IMR-90 (cell line): ENCODE data around the gene FOXP1. TPM values are rescaled to one million over a fixed set of nuclear protein-coding genes. Genes with fewer than 3 reads are reported as not detected.
A peak's percentile ranks its signal among the peaks of the same experiment; 100 is the strongest.

Source experiments
- ATAC-seq: fragments of 200-7000 bp; cut with Tn5 transposase; 2 replicates; pipeline ENCODE4 v1.9.1; 2020; ENCODE audit warnings: low read depth, mild to moderate bottlenecking, moderate library complexity
- BruUV-seq: library from RNA; stranded (reverse); fragments of 400-500 nt; replicated peaks from 2 replicates; lab custom pipeline; 2021; lab: Mats Ljungman, UMichigan
- CTCF ChIA-PET: fragments of 300-600 bp; formaldehyde crosslinking; extraction: SDS; loops from one replicate; lab custom pipeline; 2021; ENCODE audit warnings: antibody characterized with exemption; lab: Yijun Ruan, JAX
- POLR2A ChIA-PET: fragments of 300-600 bp; sonication (Branson Sonifier 250); formaldehyde crosslinking; loops from one replicate; lab custom pipeline; 2022; ENCODE audit warnings: antibody characterized with exemption; ENCODE audit not compliant: unreplicated experiment; lab: Charles Lee
- DNase-seq: peaks from one replicate; pipeline ENCODE4 v3.0.0; 2013
- H2AFZ ChIP-seq: replicated peaks from 2 replicates; pipeline ENCODE3; 2013; ENCODE audit warnings: low read length, mild to moderate bottlenecking; ENCODE audit not compliant: poor library complexity
- H2AK5ac ChIP-seq: 2 replicates; pipeline ENCODE4 v1.6.1; 2013; ENCODE audit warnings: low read depth, low read length, inconsistent platforms
- H2AK9ac ChIP-seq: replicated peaks from 2 replicates; pipeline ENCODE3; 2013; ENCODE audit warnings: mild to moderate bottlenecking, low read depth, low read length, moderate library complexity; ENCODE audit not compliant: poor library complexity
- H2BK120ac ChIP-seq: 2 replicates; pipeline ENCODE4 v1.6.1; 2013; ENCODE audit warnings: low read depth, low read length, inconsistent platforms
- H2BK15ac ChIP-seq: 3 replicates; pipeline ENCODE4 v1.6.1; 2013; ENCODE audit warnings: low read depth, low read length, inconsistent platforms
- H2BK20ac ChIP-seq: 2 replicates; pipeline ENCODE4 v1.6.1; 2013; ENCODE audit warnings: low read depth, mild to moderate bottlenecking, inconsistent platforms, low read length, moderate library complexity
- H2BK5ac ChIP-seq: 2 replicates; pipeline ENCODE4 v1.6.1; 2013; ENCODE audit warnings: mild to moderate bottlenecking, low read depth, low read length, inconsistent platforms; ENCODE audit not compliant: poor library complexity, severe bottlenecking
- H3K14ac ChIP-seq: replicated peaks from 2 replicates; pipeline ENCODE4 v1.6.1; 2013; ENCODE audit warnings: low read depth, low read length, inconsistent platforms
- H3K18ac ChIP-seq: 2 replicates; pipeline ENCODE4 v1.6.1; 2013; ENCODE audit warnings: low read depth, low read length, control low read depth
- H3K23ac ChIP-seq: 2 replicates; pipeline ENCODE4 v1.6.1; 2013; ENCODE audit warnings: low read depth, low read length, inconsistent platforms
- H3K27ac ChIP-seq: 2 replicates; pipeline ENCODE4 v1.5.1; 2013; ENCODE audit warnings: mild to moderate bottlenecking, control low read depth, low read length; ENCODE audit not compliant: insufficient read depth
- H3K27me3 ChIP-seq: 2 replicates; pipeline ENCODE4 v1.6.1; 2013; ENCODE audit warnings: low read length; ENCODE audit not compliant: control insufficient read depth, insufficient read depth
- H3K36me3 ChIP-seq: 2 replicates; pipeline ENCODE4 v1.6.1; 2013; ENCODE audit warnings: low read length, mixed read lengths; ENCODE audit not compliant: control insufficient read depth, insufficient read depth
- H3K4ac ChIP-seq: 2 replicates; pipeline ENCODE4 v1.6.1; 2013; ENCODE audit warnings: low read depth, low read length, inconsistent platforms
- H3K4me1 ChIP-seq: 2 replicates; pipeline ENCODE4 v1.6.1; 2013; ENCODE audit warnings: low read length, mixed read lengths; ENCODE audit not compliant: control insufficient read depth, insufficient read depth
- H3K4me2 ChIP-seq: 2 replicates; pipeline ENCODE4 v1.6.1; 2013; ENCODE audit warnings: low read depth, mild to moderate bottlenecking, control low read depth, low read length, moderate library complexity
- H3K4me3 ChIP-seq: 2 replicates; pipeline ENCODE4 v1.5.1; 2013; ENCODE audit warnings: low read depth, mild to moderate bottlenecking, control low read depth, low read length, moderate library complexity; ENCODE audit not compliant: insufficient read depth
- H3K56ac ChIP-seq: 2 replicates; pipeline ENCODE4 v1.6.1; 2013; ENCODE audit warnings: low read length, inconsistent platforms; ENCODE audit not compliant: insufficient read depth; ENCODE audit errors: extremely low read depth
- H3K79me1 ChIP-seq, 2 experiments: 2 replicates each; pipeline ENCODE4 v1.6.1; 2013; ENCODE audit warnings: low read length in 2 of 2, inconsistent platforms in 1 of 2, low read depth in 1 of 2
- H3K9ac ChIP-seq: 2 replicates; pipeline ENCODE4 v1.6.1; 2013; ENCODE audit warnings: low read depth, low read length, control low read depth
- H3K9me1 ChIP-seq: 2 replicates; pipeline ENCODE4 v1.6.1; 2013; ENCODE audit warnings: low read length, inconsistent platforms; ENCODE audit not compliant: insufficient read depth
- H3K9me3 ChIP-seq: 2 replicates; pipeline ENCODE4 v1.6.1; 2013; ENCODE audit warnings: low read length; ENCODE audit not compliant: control insufficient read depth, insufficient read depth
- H4K20me1 ChIP-seq: 2 replicates; pipeline ENCODE4 v1.6.1; 2013; ENCODE audit warnings: low read length, inconsistent platforms; ENCODE audit not compliant: insufficient read depth
- H4K5ac ChIP-seq: 2 replicates; pipeline ENCODE4 v1.6.1; 2013; ENCODE audit warnings: mild to moderate bottlenecking, low read depth, low read length, control low read depth
- H4K8ac ChIP-seq, 2 experiments: 2 replicates each; pipeline ENCODE4 v1.6.1; 2013; ENCODE audit warnings: low read depth in 2 of 2, low read length in 2 of 2, control low read depth in 1 of 2, inconsistent platforms in 1 of 2
- H4K91ac ChIP-seq: 2 replicates; pipeline ENCODE4 v1.6.1; 2013; ENCODE audit warnings: low read depth, low read length, inconsistent platforms; ENCODE audit not compliant: insufficient read depth
- MXI1 ChIP-seq: IDR thresholded peaks from 2 replicates; pipeline ENCODE4 v1.6.1; 2012; ENCODE audit warnings: low read depth, mild to moderate bottlenecking, low read length, moderate library complexity, borderline replicate concordance
- USF2 ChIP-seq: fragments of 150-350 bp; IDR thresholded peaks from 2 replicates; pipeline ENCODE4 v1.6.1; 2017; ENCODE audit warnings: mild to moderate bottlenecking, antibody characterized with exemption, low read length, low read depth
- WGBS, 2 experiments: methylation state at CpG; one replicate each; pipeline versions ENCODE4 v1.1.5 to v1.1.7; 2013; ENCODE audit warnings: missing lambda C conversion rate in 2 of 2; ENCODE audit not compliant: insufficient read length in 1 of 2; ENCODE audit errors: extremely low coverage in 2 of 2; 5-methylcytosine and 5-hydroxymethylcytosine counted together
- dilution Hi-C: fragments of 300-500 bp; cut with HindIII; formaldehyde crosslinking; loops from one replicate; pipeline ENCODE4 v1.14.3; 2018; ENCODE audit warnings: low sequenced_read_pairs; ENCODE audit not compliant: unreplicated experiment
- in situ Hi-C: fragments of 300-500 bp; cut with MboI; formaldehyde crosslinking; loops from 3 replicates; pipeline ENCODE4 v1.14.3; 2019; ENCODE audit warnings: low sequenced_read_pairs, inconsistent platforms, mixed read lengths
- intact Hi-C: fragments of 100-400 bp; cut with micrococcal nuclease; formaldehyde crosslinking; loops from 2 replicates; pipeline ENCODE4 v1.10.0; 2022
- polyA plus RNA-seq, 3 experiments: library from polyadenylated mRNA; depleted of rRNA; stranded (reverse); fragments of >200 nt; gene quantifications; 2 replicates each; pipeline ENCODE4 v1.2.3, GENCODE V29; 2012; ENCODE audit warnings: low replicate concordance in 1 of 3
- total RNA-seq: library from RNA; depleted of rRNA; stranded (reverse); fragments of >200 nt; gene quantifications from 2 replicates; pipeline ENCODE4 v1.2.3, GENCODE V29; 2012

The FOXP1 gene
- total and polyA plus RNA-seq, 2 of the 4 experiments (the other 2 are of a cell fraction): 37.0 to 132 TPM

- H3K27ac ChIP-seq: peak overlapping the region; percentile 94
- H3K14ac ChIP-seq: peak overlapping the region; percentile 79
- H3K79me1 ChIP-seq: peaks cover 43 to 78% of the 10 kb centered on the region in 2 experiments
- ATAC-seq (no peak), DNase-seq (no peak)
- H2BK120ac ChIP-seq: peak overlapping the region; percentile 95
- TF ChIP-seq MXI1 (no peak), USF2 (peak; percentile 47; the same call in 1 of the 2 replicates)
- H2BK15ac ChIP-seq: peak overlapping the region; percentile 99
- POLR2A ChIA-PET: no interaction called here
- no peaks in the 10 kb centered on the region for H4K20me1 ChIP-seq
- H3K4ac ChIP-seq: peak overlapping the region; percentile 91
- BruUV-seq: no TSS peak
- H3K27me3 ChIP-seq: no peaks in the 10 kb centered on the region
- no peaks in the 10 kb centered on the region for H3K9me3 ChIP-seq
- peak overlapping the region; percentile 97 for H3K18ac ChIP-seq
- no peak overlapping the region for H3K4me3 ChIP-seq
- intact Hi-C loops (loop anchor here (10.0 kb wide), 2 partner anchors 115 to 585 kb away; no protein-coding TSS in a partner anchor), in situ Hi-C loops (no loop called here), dilution Hi-C loops (no loop called here)
- H3K23ac ChIP-seq: peak overlapping the region; percentile 27
- H2BK5ac ChIP-seq: peak overlapping the region; percentile 95
- 100% methylated on average over 1 of the region's 6 CpGs; no CpG with 5 or more reads in 1 of the 2 experiments for WGBS, 2 experiments
- H3K36me3 ChIP-seq: no peaks in the 10 kb centered on the region
- peak overlapping the region; percentile 96 for H4K5ac ChIP-seq
- H3K9ac ChIP-seq: peak overlapping the region; percentile 45
- peak overlapping the region; percentile 69; the same call in 1 of the 2 replicates for H3K4me2 ChIP-seq
- H3K56ac ChIP-seq: peak overlapping the region; percentile 64
- H4K91ac ChIP-seq: peak overlapping the region; percentile 92
- H2AK5ac ChIP-seq: peak overlapping the region; percentile 93
- H3K9me1 ChIP-seq: peaks cover 10% of the 10 kb centered on the region
- no peak overlapping the region for H2AFZ ChIP-seq
- peak overlapping the region; percentile 91 for H2BK20ac ChIP-seq
- H4K8ac ChIP-seq: peak overlapping the region; percentile 71 to 88
- CTCF ChIA-PET: no interaction called here
- no peak overlapping the region for H2AK9ac ChIP-seq
- H3K4me1 ChIP-seq: peaks cover 33% of the 10 kb centered on the region
Measured at GRCh38 chr3:71099997-71100719, 483.4 kb downstream of the FOXP1 start.
